ENCODE results near the gene NEU1.

The NEU1 gene

DNA sequence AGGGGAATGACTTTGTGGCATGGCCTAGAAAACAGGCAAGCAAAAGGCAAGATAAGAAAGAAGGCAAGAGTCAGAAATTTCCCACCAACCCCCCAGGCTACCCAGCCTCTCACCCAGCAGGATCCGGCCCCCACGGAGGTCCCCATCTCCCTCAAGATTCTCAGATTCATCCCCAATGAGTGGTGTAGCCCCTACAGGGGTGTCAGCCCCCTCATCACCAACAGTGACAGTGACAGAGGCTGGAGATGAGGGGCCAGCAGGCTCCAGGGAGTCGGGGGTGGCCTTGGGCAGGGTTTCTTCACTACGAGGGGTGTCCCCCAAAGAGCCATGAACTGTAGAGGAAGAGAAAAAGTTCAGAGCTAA lies 33.9 kb upstream of the NEU1 start:
- DNase-seq (ENCODE audit: low spot score), result no peak

DNA sequence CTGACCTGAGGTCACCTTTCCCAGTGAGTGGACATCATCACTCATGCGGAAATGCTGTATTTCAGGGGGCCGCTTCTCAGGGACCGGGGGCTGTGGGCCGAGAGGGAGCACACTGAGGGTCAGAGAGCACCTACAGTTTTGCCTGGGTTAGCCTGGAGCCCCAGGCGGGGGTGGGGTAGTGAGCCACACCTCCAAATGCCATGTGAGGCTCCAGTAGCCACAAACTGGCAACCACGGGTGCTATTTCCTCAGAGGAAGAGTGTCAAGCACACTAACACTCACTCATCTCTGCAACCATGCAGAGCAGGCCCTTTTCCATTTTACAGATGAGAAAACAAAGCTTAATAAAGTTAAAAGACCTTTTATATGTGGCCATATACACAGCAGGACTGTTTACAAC lies 30.2 kb upstream of the NEU1 start:
- no peak for DNase-seq (ENCODE audit: low spot score)

DNA sequence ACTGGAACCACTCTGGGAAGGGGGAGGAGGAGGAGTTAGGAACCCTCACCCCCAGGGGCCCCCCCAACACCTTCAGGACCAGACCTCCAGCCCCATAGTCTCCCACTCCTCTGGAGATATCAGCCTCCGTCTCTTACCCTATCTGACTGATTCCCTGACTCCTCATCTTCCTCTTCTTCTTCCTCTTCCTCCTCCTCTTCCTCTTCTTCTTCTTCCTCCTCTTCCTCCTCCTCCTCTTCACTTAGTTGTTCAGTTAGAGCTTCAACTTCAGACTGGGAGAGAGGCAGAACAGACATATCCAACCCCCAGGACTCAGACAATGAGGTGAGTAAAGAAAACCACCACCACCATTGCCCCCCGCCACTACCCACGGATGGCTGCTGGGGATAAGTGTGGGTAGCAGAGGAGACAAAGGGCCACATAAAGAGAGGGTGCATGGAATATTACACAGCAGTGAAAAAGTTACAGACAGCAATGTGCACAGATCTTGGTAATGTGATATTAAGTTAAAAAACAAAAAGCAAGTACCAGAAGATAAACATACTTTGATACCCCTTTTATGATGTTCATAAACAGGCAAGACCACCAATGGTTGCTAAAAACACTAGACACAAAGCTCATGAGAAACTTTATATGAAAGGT lies 26.8 kb upstream of the NEU1 start:
- no peak for DNase-seq (ENCODE audit: low spot score)

DNA sequence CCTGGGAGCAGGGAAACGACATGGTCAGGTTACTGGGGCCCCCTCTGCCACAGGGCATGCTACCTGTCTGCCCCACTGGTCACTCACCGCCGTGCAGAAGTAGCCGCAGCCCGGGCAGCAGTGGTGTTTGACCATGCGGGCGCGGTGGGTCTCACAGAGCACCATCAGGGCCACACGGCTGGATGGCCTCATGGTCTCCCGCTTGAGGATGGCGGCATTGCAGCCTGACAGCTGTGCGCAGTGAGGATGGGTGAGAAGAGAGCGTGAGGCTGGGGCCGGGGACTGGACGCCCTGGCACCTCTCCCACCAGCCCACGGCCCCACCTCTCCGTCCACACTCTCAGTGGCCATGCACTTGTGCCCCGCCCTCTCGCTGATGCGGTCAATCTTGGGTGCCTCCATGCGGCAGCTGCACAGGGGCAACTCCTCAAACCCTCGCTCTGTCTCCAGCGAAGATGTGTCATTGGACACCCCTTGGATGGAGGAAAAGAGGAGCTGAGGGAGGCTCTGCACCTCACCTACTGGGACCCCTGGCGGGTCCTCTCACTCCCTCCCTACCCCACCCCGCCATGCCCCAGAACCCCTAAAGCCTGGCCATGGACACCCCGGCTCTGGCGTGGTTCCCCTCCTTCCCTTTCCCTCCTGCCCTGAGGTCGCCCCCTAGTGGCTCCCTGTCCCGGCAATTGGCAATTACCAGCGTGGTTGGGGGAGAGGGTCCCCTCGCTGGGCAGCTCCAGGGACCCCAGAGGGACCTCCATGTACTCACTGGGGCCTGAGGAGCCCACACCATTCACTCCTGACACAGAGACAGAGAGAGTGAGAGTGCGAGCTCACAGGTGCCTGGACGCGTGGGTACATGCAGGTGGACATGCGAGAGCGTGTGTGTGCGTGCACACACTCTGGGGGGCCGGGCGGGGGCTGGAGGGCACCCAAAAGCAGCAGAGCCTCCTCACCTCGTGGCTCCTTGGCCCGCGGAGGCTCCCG lies 25.9 kb upstream of the NEU1 start:
- peak; percentile 46 for DNase-seq (ENCODE audit: low spot score)

DNA sequence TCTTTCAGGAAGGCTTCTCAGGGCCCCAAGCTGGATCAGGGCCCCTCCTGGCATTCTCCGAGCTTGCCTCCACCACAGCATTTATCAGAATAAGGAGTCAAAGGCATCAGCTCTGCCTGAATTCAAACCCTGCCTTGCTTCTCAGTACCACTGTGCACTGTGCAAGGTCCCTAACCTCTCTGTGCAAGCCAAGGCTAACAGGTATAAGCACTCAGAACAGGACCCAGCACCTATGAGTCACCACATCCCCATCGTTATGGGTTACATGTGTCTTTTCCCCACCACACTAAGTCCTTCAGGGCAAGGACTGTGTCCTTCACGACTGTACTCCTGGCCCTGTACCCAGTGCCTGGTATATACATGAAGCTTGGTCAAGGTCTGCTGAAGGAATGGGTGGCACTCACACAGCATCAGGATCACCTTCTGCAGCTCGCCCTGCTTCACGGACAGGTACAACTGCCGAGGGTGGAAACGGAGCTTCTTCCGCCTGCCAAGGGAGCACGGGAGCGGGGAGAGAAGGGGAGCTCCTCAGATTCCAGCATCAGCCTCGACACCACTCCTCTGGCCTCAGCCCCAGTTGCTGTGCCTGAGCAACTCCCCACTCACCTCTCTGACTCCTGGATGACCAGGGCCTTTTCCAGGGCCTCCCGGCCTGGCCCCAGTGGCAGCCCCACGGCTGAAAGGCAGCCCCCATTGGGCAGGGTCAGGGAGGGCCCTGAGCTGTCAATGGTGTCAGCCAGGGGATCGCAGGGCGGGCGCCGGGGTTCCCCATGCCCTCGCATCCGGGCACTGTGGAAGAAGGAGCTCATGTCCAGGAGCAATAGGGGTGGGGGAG lies 24.8 kb upstream of the NEU1 start:
- DNase-seq (ENCODE audit: low spot score), result no peak

DNA sequence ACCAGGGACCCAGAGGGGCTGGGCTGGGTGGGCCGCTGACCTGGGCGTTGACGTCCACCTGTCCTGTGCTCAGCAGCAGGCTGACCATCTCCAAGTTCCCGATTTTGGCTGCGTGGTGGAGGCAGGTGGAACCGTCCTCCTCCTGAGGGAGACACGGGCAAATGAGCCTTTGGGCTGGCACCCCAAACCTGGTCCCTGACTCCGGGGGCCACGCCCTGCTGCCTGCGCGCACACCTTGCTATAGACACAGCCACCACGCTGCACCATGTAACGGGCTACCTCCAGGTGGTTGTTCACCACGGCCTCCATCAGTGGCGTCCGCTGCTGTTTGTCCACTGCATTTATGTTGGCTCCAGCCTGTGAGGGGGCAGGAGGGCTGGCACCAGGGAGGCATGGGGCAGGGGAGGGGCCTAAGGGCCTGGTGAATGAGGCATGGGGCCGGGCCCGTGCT lies 23.9 kb upstream of the NEU1 start:
- no peak for DNase-seq (ENCODE audit: low spot score)

DNA sequence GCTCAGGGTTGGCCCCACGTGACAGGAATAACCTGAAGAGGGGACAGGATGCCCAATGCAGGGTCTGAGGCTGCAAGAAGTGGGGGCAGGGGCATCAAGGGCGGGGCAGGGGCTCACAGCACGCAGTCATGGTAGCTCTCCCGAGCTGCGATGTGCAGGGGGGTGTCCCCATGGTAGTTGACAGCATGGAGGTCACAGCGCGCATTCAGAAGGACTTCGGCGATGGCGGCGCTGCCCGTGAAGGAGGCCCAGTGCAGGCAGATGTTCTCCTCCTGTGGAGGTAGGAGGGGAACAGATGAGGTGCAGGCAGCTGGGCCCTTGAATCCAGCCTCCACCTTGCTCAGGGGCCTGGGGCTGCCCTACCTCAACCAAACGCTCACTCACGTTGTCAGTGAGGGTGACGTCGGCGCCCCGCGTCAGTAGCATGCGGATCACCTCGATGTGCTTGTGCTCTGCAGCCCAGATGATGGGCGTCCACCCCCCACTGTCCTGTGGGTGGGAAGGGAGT lies 22.0 kb upstream of the NEU1 start:
- DNase-seq (ENCODE audit: low spot score), result no peak

DNA sequence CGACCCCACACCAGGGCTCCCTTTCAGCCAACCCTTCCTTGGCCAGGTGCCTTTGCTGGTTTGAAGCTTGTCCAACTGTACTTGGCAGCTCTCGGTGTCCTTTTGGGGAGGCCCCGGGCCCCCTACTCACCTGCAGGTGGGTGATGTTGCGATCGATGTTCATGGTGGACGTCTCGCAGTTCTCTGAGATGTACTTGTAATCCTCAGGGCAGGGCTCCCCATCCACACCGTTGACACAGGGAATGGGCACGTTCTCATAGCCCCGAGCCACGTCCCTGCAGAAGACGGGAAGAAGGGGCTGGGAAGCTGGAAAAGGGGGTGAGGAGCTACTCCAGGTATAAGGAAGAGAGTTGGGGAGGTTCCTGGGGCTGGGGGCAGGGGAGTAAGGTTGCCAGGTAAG lies 21.1 kb upstream of the NEU1 start:
- no peak for DNase-seq (ENCODE audit: low spot score)

DNA sequence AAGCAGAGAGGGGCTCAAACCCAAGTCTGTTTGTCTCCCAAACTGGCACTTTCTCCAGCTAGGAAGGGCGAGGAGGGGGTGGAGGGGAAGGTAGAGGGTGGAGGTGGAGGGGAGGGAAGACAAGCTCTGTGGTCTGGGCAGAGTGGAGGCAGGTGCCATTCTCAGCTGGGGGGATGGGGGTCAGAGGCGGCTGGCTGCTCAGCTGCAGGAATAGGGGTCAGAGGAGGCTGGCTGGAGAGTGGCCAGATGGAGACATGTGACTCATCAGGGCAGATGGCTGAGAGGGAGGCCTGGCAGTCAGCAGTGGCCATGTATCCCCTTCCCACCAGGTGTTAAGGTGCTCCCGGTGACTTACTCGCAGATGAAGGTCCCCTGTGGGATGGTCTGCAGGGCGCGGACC lies 19.7 kb upstream of the NEU1 start:
- DNase-seq (ENCODE audit: low spot score), result no peak

DNA sequence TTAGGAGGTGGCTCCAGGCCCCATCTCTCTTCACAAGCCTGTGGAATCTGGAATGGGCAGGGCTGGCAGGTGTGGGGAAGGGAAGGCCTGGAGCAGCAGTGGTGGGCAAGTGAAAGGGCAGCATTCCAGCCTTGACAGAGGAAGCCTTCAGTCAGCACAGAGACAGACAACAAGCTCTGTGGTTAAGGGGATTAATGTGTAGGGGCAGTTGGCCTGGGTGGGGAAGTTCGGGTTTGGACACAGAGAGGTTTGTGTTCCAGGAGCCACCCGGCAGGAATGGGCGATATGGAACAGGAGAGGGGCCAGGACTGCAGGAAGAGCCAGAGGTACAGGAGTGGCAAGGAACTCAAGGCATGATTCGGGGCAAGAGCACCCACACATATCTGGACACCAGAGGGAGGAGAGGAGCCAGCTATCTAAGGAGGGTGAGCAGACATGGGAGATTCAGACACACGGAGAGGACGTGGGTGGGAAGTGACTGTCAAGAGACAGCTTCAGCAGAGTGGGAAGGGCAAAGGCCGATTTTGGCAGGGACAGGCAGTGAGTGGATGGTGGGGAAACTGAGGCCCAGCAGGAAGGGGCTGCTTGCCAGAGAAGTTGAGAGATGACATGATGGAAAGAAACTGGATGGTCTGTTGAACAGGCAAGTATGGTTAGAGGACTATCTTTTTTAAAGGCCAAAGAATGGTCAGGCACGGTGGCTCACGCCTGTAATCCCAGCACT lies 18.7 kb upstream of the NEU1 start:
- no peak for DNase-seq (ENCODE audit: low spot score)

DNA sequence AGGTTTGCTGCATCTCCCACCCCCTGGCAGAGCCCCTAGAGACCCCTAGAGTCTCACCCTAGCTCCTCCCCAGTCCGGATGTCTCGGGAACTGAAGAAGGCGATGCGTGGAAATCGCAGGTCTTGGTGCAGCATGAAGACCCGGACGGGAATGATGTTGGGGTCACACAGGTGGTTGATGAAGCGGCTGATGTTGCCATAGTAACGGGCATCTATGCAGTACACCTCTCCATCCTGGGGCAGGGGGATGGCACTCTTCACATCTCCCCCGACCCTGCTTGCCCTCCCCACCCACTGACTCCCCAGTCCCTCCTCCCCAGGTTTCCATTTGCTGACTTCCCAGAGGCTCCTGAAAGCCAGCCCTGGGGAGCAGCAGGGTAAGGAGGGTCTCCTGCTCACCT lies 18.0 kb upstream of the NEU1 start:
- DNase-seq (ENCODE audit: low spot score), result no peak

DNA sequence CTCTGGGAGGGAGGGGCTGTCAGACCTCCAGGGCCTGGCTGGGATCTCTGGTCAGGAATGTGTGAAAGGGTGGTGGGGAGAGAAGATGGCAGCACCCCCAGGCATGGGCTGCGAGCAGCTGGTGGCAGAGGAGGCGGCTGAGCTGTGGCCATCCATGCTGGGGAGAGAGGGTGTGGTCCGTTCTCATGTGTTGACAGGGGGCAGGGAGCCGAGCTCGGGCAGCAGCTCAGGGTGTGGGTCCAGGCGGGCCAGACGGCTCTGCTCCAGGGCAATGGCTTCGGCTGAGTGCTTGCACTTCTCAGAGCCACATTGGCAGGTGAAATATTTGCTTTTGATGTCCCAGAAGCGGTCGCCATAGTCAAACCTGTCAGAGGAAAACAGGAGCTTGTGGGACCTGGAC lies 17.3 kb upstream of the NEU1 start:
- DNase-seq (ENCODE audit: low spot score), result no peak

DNA sequence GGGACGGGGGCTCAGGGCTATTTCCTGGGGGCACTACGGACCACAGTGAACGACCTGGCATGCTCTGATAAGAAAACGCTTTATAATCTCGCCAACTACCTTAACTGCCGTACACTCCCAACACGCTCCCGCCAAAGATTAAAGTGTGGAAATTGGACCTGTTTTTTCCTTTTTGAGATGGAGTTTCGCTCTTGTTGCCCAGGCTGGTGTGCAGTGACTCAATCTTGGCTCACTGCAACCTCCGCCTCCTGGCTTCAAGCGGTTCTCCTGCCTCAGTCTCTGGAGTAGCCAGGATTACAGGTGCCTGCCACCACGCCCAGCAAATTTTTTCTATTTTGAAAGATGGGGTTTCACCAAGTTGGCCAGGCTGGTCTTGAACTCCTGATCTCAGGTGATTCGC lies 16.5 kb upstream of the NEU1 start:
- no peak for DNase-seq (ENCODE audit: low spot score)

DNA sequence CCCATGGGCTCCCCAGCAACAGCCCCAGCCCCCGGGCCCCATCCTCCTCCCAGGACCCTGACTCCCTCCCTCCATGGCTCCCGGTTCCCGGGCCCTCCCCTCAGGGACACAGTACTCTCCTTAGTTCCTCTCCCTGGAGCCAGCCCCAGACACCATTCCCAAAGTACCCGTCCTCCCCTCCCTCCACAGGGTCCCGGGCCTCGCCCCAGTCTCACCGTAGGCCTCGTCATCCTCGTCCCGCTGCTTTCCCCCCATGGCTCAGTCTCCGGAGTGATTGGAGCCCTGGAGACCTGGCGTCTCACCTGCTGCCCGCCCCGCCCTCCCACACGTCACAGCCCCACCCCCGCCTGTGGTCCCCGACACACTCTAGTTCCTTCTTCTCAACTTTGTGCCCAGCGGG lies 16.1 kb upstream of the NEU1 start, which contains the start of gene SLC44A4:
Gene SLC44A4 (minus strand): TSS at position 272 of the 400 bp plus-strand sequence. CDS start 17 bp downstream, at position 255.
- no peak for DNase-seq (ENCODE audit: low spot score)

DNA sequence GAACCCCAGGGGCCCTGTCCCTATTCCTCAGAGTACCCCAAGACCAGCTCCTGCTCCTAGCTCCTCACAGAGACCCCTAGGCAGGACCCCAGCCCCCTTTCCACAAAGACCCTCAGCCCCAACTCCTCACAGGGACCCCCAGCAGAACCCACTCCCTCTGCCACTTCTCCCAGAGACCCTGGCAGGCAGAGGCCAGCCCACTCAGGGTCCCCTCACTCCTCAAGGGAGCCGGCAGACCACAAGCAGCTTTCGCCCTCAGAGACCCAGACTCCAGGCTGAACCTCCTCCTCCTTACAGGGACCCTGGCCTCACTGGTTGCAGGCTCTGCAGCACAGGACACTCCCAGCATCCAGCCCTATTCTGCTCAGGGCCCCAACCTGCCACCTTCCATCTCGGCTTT lies 15.6 kb upstream of the NEU1 start:
- DNase-seq (ENCODE audit: low spot score), result no peak

DNA sequence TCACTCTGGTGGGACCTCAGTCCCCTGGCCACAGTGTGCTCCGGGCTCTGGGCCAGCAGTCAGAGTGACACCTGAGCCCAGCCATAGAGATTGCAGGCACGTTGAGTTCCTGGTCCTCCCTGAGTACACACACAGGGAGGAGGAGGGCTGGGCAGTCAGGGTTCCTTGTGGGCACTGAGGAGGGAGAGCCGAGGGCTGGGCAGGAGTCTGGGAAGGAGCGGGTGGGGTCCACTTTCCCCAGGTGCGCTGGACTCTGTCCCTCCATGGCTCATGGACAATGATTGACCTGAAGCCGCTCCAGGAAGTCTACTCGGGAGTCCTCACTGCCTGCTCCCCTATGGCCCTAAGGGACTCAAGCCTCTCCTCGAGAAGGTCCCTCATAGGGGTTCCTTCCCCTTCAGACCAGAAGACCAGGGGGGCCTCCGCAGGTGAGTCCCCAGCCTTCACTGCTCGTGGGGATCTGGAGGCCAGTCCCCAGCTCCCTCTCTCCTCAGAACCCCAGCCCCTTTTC lies 15.1 kb upstream of the NEU1 start:
- no peak for DNase-seq (ENCODE audit: low spot score)

DNA sequence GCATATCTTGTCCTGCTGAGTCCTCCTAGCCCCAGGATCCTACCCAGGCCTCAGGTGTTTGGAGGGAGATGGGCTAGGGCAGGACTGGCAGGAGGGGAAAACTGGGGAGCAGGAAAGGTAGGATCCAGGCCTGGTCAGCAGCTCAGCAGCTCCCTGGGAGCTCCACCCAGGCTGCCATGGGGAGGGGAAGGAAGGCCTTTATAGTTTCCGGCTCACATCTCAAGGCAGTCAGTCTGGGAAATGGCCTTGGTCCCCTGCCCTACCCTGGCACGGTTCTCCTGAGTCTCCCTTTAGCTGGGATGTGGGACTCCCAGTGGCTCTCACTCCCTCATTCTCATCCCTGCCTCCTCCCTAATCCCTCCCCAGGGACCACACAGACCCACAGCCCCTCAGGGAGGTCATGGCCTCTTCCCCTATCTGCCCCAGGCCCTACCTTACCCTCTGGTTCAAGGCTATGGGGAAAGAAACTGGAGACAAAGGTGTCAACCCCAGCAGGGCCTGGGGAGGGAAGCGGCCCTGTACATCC lies 14.6 kb upstream of the NEU1 start:
- no peak for DNase-seq (ENCODE audit: low spot score)

DNA sequence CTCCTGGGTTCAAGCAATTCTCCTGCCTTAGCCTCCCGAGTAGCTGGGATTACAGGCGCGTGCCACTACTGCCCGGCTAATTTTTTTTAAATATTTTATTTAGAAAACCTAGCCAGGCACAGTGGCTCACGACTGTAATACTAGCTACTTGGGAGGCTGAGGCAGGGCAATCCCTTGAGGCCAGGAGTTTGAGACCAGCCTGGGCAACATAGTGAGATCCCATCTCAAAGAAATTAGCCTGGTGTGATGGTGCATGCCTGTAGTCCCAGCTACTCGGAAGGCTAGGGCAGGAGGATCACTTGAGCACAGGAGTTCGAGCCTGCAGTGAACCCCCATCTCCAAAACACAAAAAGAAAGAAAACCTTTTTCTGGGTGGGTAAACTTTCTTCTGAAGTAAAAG lies 13.7 kb upstream of the NEU1 start:
- DNase-seq (ENCODE audit: low spot score), result no peak

DNA sequence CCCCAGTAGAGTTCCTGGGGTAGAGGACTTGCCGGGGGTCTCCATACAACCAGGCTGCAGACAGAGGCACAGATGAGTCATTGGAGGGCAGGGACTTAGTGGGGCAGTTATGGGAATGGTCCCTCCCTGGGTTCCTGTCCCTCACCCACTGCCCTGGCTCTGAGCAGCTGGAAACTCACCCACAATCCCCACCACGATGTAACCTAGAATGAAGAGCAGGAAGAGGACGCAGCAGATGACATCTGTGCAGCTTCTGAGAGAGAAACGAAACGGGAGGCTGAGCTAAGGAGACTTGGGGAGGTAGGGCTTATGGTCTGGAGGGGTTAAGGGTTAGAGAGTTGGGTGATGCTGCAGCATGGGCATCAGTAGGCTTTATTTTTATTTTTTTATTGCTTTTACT lies 13.3 kb upstream of the NEU1 start:
- DNase-seq (ENCODE audit: low spot score), result no peak

DNA sequence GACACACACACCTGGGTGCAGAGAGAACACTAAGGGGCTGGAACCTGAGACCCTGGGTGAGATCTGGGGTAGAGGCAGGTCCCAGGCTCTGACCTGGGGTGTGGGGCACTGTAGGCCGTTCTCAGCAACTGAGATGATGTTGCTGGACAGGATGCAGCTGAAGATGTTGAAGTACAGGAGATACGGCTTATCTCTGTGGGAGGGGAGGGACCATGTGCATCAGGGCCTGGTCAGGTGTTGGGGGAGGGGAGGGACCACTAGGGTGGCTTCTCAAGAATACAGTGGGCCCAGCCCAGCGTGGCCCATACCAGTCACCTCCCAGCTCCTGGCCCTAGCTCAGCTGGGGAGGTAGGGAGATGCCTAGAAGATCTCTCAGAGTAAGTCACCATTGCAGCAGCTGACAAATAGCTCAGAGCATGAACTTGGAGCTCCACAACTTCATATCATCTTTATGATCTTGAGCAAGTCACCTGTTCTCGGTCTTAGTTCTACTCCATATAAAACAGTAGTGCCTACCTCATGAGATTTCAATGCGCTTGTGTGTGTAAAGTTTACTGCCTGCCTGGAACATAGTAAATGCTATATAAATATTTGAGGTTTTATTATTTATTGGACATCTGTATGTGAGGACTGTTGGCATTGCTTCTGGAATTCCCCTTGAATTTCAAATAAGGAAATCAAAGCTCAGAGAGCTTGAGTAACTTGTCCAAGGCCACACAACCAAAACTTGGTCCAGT lies 12.4 kb upstream of the NEU1 start:
- DNase-seq (ENCODE audit: low spot score), result no peak

Measured in CD4-positive, alpha-beta T cell treated with Interleukin-15 for 4 hours (primary cell).